ENCODE data around the gene CA11.

DNA sequence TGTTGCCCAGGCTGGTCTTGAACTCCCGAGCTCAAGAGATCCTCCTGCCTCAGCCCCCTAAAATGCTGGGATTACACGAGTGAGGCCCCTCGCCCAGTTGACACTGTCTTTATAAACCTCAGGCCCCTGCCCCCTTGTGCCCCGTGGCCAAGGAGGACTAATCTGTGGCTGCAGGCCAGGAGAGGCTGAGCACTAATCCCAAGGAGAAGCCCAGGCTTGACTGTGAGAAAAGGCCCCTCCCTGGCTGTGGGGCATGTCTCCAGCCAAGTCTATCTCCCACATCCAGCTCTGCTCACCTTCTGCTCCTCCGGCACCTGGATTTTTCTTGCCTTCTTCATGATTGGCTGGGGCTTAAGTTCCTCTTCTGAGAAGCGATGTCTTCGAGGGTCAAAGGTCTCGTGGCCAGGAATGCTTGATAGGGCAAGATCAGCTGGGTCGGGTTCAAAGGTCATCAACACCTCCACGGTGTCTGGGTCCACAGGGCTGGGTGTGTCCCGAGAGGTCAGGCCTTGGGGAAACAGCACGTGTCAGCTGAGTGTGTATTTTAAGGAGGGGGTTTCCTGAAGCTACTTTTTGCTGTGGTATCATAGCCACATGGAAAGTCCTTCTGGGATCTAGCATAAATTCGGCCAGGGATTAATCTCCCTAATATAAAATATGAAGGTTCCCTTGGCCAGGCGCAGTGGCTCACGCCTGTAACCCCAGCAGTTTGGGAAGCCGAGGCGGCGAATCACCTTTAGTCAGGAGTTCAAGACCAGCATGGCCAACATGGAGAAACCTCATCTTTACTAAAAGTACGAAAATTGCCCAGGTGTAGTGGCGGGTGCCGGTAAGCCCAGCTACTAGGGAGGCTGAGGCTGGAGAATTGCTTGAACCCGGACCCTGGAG lies 12.6 kb downstream of the CA11 start:
- no peak for TF ChIP-seq CTCF (IDR thresholded peaks at IDR 0.05)
- no peak for TF ChIP-seq POLR2A (IDR thresholded peaks at IDR 0.05)
